HG03095 (cell line): Measurements from ENCODE around the gene PRICKLE2.

Experiments
- ATAC-seq: cut with Tn5 transposase; IDR thresholded peaks from one replicate; pipeline ENCODE4 v1.9.1; 2021; ENCODE audit warnings: moderate library complexity; ENCODE audit not compliant: unreplicated experiment

The PRICKLE2 gene

DNA sequence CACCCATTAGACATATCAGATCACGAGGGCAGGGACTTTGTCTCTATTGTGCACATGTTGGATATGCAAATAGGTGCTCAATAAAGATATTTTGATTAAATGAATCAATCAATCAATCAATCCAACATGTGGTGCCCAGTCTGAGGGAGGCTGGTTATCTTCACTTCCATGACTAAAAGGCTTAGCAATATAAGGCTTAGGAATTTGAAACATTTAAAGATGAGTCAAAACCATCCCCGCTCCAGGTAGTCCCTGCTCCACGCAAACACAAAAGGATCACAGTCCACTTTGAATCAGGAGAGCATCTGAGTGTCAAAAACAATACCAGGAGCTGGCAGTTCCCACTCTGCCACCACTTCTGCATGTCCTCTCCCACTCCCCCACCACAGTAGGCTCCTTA lies 25.8 kb upstream of the PRICKLE2 start:
- no peak for ATAC-seq

DNA sequence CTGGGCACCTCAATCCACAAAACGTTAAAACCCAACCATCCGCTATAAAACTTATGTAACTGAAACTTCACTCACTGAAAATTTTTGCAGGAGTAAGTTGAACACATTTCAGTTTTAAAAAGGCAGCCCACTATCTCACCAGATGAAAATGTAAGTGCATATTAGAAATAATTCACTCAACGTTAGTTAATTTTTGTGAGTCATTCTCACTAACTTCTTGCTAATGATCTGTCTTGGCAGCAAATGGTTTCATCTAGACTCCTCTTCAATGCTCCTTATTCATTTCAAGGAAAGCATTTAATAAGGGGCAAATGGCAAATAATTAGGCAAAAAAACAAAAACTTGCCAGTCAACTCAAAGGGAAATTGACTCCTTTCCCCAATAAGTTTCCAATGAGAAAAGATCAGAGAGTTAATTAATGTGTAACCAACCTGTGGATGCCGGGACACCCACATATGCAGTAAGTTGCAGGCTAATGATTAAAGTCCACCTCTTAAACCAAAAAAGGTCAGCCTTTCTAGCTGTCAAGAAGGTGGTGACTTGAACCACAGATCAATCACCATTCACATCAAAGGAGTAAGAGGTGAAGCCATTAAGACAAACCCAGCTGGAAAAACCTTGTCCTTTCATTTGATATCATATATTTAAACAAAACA lies 22.9 kb upstream of the PRICKLE2 start:
- no peak for ATAC-seq

DNA sequence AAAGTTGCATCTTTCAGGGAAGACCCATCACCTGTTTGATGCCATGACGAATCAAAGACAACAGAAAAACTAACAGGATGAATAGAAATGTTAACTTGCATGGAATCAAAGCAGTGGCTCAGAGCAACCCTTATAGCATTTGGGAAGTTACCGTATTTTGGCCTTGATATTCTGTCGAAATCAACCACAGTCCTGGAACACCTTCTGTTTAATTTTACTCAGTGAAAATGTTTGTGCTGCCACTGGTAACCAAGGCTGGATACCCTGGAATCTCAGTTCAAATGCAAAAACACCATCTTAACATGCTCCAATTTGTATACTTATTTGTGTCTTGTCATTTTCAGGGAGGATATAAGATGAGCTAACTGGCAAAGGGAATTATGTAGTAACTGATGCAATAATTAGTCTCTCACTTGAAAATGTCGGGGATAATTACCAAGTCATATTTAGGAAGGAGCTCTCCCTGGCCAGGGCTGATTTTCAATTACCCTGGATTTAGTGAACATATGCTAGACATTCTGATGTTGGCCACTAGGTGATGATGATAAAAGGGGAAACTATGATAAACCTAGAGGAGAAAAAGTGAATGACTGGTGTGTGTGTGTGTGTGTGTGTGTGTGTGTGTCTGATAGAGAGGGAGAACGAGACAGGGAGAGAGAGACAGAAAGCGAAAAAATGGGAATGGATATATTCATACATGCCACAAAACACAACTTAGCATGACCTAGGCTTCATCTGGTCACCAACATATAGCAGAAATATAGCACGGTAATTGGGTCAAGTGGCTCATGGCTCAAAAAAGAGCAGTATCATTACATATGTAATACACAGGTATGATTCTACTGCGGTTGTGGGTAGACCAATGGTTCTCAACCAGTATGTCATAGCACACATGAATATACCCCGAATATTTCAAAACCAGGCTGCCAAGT lies 19.0 kb upstream of the PRICKLE2 start:
- ATAC-seq, result no peak

DNA sequence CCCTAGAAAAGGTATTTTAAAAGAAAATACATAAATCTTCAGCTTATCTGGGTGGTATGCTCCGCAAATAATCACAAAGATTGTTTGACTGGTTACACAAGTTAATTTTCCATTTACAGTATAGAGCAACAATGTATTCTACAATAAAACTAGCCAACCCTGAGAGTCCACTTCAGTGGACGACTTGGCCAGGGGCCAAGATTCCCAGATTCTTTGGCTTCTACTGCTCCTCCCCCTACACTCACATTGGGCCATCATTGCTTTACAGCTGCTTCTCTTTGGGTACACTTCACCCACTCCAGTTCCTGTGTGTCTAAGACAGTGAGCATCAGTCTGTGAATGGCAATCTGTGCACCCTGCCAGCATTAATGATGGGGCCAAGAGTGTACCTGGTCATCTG lies 17.2 kb upstream of the PRICKLE2 start:
- no peak for ATAC-seq

DNA sequence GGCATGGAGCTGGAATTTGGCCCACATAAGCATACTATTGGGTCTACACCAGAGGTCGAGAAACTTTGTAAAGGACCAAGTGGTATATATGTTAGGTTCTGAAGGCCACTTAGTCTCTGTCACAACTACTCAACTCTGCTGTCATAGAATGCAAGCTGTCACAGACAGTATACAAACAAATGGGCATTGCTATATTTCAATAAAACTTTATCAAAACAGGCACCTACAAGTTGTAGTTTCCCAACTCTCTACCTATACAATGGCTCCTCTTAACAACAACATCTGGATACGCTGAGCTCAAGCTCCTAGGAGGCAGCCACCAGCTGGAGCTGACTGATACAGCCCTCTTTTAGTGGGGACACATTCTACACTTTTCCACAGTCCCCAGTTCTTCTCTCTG lies 15.7 kb upstream of the PRICKLE2 start:
- ATAC-seq, result no peak

DNA sequence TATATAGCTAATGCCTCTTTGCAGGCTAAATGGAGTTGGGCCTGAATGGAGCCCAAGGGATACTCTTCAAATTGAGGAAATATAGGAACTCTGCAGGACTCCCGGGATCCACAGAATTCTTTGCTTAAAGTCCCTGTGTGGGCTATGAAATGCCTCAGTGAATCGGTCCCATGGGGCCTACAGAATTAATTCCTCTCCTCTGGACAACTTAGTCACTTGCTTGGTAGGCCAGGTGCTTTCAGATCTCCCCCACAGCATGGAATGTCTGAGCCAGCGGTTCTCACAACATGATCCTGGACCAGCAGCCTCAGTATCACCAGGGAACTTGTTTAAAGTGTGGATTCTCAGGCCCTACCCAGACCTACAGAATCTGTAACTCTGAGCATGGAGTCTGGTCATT lies 15.1 kb upstream of the PRICKLE2 start:
- ATAC-seq, result no peak

DNA sequence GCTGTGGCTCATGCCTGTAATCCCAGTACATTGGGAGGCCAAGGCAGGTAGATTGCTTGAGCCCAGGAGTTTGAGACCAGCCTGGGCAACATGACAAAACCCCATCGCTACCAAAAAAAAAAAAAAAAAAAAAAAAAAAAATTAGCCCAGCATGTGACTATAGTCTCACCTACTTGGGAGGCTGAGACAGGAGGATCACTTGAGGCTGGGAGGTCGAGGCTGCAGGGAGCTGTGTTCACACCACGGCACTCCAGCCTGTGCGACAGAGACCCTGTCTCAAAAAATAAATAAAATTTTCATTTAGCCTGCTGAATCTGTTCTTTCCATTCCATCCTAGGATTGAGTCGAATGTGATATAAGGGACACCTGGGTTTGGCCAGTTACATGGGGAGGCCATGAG lies 14.6 kb upstream of the PRICKLE2 start:
- no peak for ATAC-seq

DNA sequence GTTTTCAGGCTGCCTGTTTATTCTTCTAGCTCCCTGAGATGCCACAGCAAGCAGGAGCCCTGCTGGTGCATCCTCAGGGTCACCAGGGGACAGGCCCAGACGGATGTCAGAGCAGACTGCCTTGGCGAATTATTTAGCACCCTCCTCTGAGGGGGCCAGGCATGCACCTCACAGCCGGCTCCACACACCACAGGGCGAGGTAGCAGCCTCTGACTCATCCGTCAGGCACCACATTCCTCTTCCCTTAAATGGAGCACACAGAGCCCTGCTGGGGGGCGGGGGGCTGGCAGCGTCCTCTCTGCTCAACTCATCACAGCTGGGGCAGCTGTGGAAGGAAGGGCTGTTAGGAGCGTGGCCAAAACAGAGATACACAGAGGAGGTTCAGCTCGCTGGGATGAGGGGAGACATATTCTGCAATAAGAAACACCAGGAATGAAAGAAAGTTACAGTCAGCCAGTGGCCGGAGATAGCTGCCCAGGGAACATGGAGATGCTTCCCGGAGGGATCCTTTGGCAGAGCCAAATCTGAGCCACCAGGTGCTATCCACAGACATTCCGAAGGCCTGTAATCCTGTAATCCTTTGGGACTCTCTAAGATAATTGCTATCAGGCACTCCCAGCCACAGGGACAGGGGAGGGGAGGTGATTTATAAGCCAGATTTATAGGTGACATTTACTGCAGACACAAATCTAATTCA lies 13.9 kb upstream of the PRICKLE2 start:
- ATAC-seq, result no peak

DNA sequence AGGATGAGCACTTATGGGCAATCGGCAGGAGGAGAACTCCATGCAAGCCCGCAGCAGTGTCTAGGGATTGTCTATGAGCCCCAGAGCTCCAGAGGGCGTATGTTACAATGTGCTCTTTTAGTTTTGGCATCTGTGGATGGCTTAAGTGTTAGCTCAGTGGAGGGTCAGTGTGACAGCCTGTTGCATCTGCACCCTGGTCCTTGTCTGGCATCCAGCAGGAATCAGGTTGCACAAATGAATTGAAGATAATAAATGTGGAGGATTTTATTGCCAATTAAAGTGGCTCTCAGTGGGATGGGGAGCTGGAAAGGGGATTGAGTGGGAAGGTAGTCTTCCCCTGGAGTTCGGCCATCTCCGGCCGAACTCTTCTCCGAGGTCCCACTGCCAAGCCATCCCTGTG lies 11.8 kb upstream of the PRICKLE2 start:
- ATAC-seq, result no peak

DNA sequence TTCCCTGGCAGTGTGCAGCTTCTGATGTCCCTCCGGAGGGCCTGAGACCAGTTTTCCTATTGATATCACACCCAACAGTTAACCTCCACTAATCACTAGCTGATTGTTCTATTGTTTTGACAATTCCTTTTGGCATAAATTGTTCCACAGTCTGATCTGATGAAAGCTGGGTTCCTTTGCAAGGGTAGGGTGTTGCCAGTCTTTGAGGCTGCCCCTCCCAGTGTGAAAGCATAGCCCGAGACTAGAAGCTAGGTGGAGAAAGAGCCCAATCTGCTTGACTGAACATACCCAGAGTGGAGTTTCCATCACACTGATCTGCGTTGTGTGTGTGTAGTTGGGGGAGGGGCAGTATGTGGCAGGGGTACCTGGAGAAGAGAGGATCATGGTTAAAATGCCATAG lies 10.3 kb upstream of the PRICKLE2 start:
- ATAC-seq, result no peak

DNA sequence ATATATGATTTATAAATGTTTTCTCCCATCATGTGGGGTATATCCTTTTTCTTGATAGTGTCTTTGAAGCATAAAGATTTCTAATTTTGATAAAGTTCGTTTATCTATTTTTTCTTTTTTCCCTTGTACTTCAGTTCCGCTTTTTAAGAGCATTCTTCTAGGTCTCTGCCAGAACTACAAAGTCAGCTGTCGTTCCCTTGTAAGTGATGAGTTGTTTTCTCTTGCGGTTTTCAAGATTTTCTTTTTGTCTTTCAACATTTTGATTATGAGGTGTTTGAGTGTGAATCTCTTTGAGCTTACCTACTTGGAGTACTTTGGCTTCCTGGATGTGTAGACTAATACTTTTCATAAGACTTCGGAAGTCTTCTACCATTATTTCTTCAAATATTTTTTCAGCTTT lies 9.3 kb upstream of the PRICKLE2 start:
- ATAC-seq, result no peak

DNA sequence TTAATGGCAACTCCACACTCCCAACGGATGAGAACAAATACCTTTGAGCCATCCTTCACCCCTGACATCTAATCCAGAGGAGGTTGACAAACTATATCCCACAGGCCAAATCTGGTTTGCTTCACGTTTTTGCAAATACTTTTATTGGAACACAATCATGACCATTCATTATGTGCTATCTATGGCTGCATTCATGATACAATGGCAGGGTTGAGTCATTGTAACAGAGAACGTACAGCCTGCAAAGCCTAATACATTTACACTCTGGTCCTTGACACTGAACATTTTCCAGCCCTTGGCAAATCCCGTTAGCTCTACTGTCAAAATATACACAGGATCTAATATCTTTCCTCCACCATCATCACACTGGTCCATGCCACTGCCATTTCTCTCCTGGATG lies 7.6 kb upstream of the PRICKLE2 start:
- no peak for ATAC-seq

DNA sequence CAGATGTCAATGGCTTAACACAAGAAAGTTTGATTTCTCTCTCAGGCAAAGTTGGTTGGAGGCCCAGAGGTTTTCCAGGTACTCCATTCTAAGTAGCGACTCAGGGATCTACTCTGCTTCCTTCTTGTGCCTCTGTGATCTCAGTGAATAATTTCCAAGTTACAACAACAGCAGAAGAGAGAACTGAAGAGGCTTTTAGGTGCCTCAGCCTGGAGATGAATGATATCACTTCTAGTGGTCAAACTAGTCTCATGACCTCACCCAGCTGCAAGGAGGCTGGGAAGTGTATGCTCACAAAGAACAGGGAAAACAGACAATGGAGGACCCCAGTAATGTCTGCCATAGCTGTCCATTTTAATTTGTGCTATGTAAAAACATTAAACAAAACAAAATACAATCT lies 4.6 kb upstream of the PRICKLE2 start:
- no peak for ATAC-seq

DNA sequence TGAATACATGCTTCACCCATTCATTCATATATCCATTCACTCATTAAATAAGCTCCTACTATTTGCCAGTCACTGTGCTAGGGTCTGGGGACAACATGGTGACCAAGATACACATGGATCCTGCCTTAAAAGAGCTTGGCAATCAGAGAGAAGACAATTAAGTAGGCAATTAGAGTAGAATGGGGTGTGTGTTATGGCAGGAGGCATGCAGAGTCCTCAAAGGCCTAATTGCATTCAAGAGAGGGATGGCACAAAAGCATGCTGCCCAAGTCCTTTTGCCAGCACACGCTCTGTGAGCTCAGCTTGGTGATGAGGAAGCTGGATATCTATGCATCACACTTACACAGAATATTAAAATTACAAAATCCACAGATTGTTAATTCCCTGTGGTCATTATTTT lies 2.8 kb upstream of the PRICKLE2 start:
- no peak for ATAC-seq

DNA sequence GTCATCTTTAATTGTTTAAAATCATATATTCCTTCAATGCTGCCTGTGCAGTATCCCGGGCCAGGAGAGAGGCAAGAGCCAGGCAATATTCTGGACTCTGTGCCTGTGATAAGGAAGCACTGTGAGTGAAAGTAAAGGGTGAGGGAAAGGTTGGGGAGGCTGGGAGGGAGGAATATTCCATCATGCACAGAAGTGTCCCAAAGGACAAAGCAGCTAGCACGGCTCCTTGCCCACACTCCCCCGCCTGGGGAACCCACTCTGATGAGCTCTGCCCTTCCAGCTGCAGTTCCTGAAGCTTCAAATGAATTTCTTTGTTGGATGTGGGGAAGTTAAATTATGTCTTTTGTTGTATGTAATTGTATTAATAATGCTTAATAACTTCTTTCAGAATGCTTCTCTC lies 1.5 kb upstream of the PRICKLE2 start:
- no peak for ATAC-seq

DNA sequence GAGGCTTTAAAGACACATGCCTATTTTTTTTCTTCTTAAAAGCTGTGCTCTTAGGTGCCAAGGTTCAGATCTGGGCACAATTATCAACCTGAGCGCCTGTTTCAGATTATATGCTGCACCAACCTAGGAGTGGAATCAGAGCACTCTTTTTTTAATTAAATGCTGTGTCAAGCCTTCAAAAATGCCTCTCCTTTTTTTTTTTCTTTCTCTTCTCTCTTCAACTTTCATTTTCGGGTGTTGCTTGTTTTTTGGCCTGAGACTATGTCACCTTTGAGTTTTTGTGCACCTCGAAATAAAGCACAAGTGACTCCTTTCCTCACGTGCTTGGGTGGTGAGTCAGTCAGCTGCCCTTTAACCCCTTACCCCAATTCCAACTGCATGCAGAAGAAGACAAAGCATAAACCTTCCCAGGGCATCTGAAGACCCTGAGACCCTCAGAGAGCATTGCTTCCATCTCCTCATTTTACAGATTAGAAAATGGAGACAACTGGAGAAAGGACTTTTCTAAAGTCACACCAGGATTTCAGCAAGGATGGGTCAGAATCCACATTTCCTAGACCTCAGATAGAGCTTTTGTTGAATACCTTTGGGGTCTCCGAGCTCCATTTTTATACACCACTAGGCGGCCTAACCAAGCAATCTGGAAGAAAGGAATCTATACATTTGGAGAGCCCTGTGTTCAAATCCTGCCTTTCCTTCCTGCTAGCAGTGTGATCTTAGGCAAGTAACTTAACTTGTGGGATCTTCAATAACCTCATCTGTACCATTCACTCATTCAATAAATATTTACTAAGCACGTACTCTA lies 631 bp upstream of the PRICKLE2 start:
- ATAC-seq, result no peak

DNA sequence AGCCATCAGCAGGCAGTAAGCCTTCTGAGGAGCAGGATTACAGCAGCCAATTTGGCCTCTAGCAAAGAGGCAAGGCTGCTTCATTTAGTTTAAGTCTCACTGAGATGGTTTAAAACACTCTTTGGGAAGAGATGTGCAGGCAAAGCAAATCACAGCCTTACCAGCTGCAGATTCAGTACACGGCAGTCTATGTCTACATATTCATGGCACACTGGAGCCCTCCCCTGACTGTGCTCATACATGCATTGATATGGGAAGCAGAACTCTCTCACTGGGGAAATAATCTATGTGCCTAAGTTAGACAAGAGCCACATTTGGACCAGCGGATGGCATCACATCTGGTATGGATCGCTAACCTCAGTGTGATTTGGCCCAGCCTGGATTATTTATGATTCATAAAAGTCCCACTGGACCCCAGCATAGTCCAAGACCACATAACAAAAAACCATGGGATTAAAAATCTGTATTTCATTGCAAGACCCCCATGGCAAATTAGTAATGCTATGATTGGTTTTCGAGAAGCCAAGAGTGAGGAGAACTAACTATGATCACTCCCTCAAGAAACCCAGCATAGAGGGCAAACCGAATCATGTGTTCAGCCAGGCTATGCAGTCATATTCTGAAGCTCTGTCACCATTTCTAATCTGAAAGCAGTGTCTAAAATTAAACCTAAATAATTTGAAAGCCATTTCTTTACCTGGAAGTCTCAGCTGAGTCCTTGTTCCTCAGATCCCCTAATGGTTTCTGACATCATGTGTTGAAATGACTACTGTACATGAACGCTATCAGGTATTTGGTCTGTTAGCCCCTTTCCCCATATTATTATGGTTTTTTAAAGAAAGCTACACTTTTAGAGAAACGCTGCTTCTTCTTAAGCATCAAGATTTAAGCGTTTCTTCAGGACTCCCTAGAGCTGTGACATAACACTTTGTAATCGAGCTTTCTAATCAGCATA lies 1.2 kb downstream of the PRICKLE2 start:
- ATAC-seq, result no peak

DNA sequence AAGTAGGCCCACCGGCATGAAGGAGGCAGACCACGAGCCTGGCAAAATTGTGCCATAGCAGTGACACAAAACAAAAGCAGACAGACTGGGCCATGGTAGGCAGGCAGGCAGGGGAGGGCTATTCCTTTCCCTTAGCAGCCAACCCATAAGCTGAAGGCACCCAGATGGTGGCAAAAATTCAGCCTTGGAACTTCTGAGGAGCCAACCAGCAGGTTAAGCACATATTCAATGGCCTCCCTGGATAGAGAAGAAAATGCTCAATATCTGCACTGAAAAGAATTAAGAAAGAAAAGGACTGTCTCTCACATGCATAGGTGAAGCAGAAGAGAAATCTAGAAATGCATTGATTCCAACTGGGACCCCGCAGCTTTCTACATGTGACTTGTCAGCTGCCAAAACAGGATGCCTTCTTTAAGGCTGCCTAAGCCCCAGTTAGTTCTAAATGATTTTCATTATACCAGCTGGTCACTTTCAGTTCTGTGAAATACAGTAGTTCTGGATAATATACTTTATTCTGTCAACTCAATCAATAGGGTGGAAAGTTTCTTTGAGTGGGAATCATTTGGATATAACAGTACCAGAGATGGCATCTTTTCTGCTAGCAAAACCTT lies 2.7 kb downstream of the PRICKLE2 start:
- ATAC-seq, result no peak

DNA sequence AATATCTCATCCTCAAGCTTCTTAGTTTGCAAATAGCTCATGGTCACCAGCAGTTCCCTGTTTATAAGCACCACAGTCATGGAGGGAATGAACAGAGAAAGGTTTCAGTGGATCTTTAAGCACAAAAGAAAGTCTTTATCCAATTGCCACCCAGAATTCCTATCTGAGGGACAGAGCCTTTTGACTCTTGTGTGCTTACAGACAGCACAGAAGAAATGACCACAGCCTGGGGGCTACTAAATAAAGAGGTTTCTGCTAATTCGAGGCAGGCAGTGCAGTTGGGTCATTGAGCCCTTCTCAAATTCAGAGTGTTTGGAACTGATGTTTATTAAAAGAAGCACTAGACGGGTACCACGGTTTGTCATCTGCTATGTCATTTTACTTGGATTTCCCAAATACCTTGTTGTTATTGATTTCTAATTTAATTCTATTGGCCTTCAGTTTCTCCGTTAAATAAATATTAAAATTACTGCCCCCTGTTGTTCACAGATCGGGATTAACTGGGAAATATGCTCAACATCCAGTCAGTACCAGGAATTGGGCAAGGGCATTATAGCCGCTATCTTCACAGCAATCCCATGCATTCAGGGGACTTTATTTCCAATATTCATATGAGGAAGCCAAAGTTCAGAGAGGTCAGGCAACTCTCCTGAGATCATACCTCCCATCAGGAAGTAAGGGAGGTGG lies 3.6 kb downstream of the PRICKLE2 start:
- ATAC-seq, result no peak
